Stomach (tissue), 9 donors: ENCODE data around the gene SLC24A3. TPM values are rescaled to one million over a fixed set of nuclear protein-coding genes. Genes with fewer than 3 reads are reported as not detected.

Experiments used
- DNase-seq, 2 donors: peaks; one replicate each; pipeline versions ENCODE4 v3.0.0 to v3.0.0-alpha.2; 2013 to 2019
- H3K27ac ChIP-seq, 5 donors: fragments of 200-600 bp in 4 of 5; sonication (generic) in 4 of 5; one replicate each; pipeline ENCODE4 v1.5.1; 2013 to 2019; ENCODE audit warnings: mild to moderate bottlenecking in 1 of 5, moderate library complexity in 1 of 5
- H3K27me3 ChIP-seq, 3 donors: fragments of 200-600 bp; sonication (generic); one replicate each; pipeline ENCODE4 v1.5.1; 2017 to 2019; ENCODE audit warnings: mixed run types in 1 of 3
- H3K36me3 ChIP-seq, 4 donors: fragments of 200-600 bp; sonication (generic); 1 replicate in 3 of 4; 2 replicates in 1 of 4; pipeline ENCODE4 v1.5.1; 2016 to 2019
- H3K4me1 ChIP-seq, 4 donors: fragments of 200-600 bp; sonication (generic); one replicate each; pipeline ENCODE4 v1.5.1; 2016 to 2019
- H3K4me3 ChIP-seq, 4 donors: fragments of 200-600 bp; sonication (generic) in 3 of 4; one replicate each; pipeline ENCODE4 v1.5.1; 2016 to 2019; ENCODE audit warnings: mild to moderate bottlenecking in 1 of 4
- H3K9me3 ChIP-seq, 4 donors: fragments of 200-600 bp; sonication (generic); one replicate each; pipeline ENCODE4 v1.5.1; 2016 to 2019
- CTCF ChIP-seq, 7 experiments: fragments of 450-650 bp in 4 of 7; fragments of 200-600 bp in 3 of 7; sonication (generic) in 3 of 7; IDR thresholded peaks; one replicate each; pipeline ENCODE4 v1.5.1; 2016 to 2019; ENCODE audit warnings: antibody characterized with exemption in 7 of 7, control low read depth in 2 of 7, mild to moderate bottlenecking in 1 of 7
- EP300 ChIP-seq: sonication (generic); formaldehyde crosslinking; IDR thresholded peaks from one replicate; pipeline ENCODE4 v1.6.1; 2017; ENCODE audit warnings: antibody characterized with exemption
- POLR2A ChIP-seq, 4 donors: fragments of 450-650 bp; IDR thresholded peaks; one replicate each; pipeline ENCODE4 v1.6.1; 2016; ENCODE audit warnings: antibody characterized with exemption in 4 of 4, control low read depth in 2 of 4, mild to moderate bottlenecking in 1 of 4, moderate library complexity in 1 of 4
- POLR2AphosphoS5 ChIP-seq, 3 donors: sonication (generic); formaldehyde crosslinking; IDR thresholded peaks; one replicate each; pipeline ENCODE4 v1.6.1; 2016; ENCODE audit warnings: antibody characterized with exemption in 3 of 3
- WGBS, 5 donors: extraction: QIAGEN DNeasy Blood & Tissue Kit in 3 of 5; methylation state at CpG; one replicate each; pipeline versions ENCODE4 v1.1.5 to v1.1.7; 2013 to 2018; 5-methylcytosine and 5-hydroxymethylcytosine counted together
- intact Hi-C: fragments of 100-400 bp; cut with DNase I; formaldehyde crosslinking; loops from one replicate; pipeline ENCODE4 v1.15.1; 2023; ENCODE audit warnings: low total_unique reads
- polyA plus RNA-seq, 3 donors: library from polyadenylated mRNA; stranded (reverse); fragments of 200-250 nt; gene quantifications; one replicate each; pipeline ENCODE4 v1.2.3, GENCODE V29; 2013
- total RNA-seq, 5 donors: library from RNA; depleted of rRNA; stranded (reverse); fragments of >200 nt; gene quantifications; one replicate each; pipeline versions ENCODE4 v1.1.0 to v1.2.3, GENCODE V29; 2014 to 2016
- donor health status: healthy with polysubstance abuse.
- donor health status: Bipolar disorder and iron deficiency.
- donor health status: healthy.

The SLC24A3 gene
- total and polyA plus RNA-seq, 8 donors: 1.8 to 9.0 (median 4.5) TPM

GRCh38 chr20:19380211-19380610 lies 167.8 kb downstream of the SLC24A3 start:
- 79 to 90% (median 86%) methylated on average over 6 of the region's 6 CpGs for WGBS, 5 donors
- Histone ChIP-seq H3K4me3 (no peak overlapping the region), H3K36me3 (no peaks in the 10 kb centered on the region), H3K9me3 (no peaks in the 10 kb centered on the region), H3K4me1 (peaks cover 0 to 24% (median 0%) of the 10 kb centered on the region in 4 donors), H3K27ac (no peak overlapping the region), H3K27me3 (no peaks in the 10 kb centered on the region)
- TF ChIP-seq POLR2AphosphoS5 (IDR thresholded peaks at IDR 0.05) (no peak), EP300 (no peak), CTCF (IDR thresholded peaks at IDR 0.05) (no peak), POLR2A (IDR thresholded peaks at IDR 0.05) (no peak)
- DNase-seq: no peak
- intact Hi-C loops: no loop called here

- intact Hi-C loops: no loop called here
- WGBS, 5 donors: 79 to 86% (median 83%) methylated on average over 10 of the region's 10 CpGs
- no peaks in the 10 kb centered on the region for H3K9me3 ChIP-seq
- H3K27me3 ChIP-seq: no peaks in the 10 kb centered on the region
- no peak for DNase-seq
- H3K4me1 ChIP-seq: peaks cover 0 to 21% (median 0%) of the 10 kb centered on the region in 4 donors
- no peaks in the 10 kb centered on the region for H3K36me3 ChIP-seq
- TF ChIP-seq POLR2AphosphoS5 (IDR thresholded peaks at IDR 0.05) (no peak), CTCF (IDR thresholded peaks at IDR 0.05) (no peak), POLR2A (IDR thresholded peaks at IDR 0.05) (no peak), EP300 (no peak)
- H3K4me3 ChIP-seq: no peak overlapping the region
- H3K27ac ChIP-seq: no peak overlapping the region
Measured at GRCh38 chr20:19381947-19382346, 169.5 kb downstream of the SLC24A3 start.

- intact Hi-C loops: no loop called here
- Histone ChIP-seq H3K4me3 (no peak overlapping the region), H3K9me3 (no peaks in the 10 kb centered on the region), H3K36me3 (no peaks in the 10 kb centered on the region), H3K27me3 (no peaks in the 10 kb centered on the region), H3K27ac (no peak overlapping the region), H3K4me1 (peaks cover 0 to 13% (median 0%) of the 10 kb centered on the region in 4 donors)
- WGBS, 5 donors: 69 to 74% (median 71%) methylated on average over 9 of the region's 9 CpGs
- no peak for DNase-seq
- TF ChIP-seq EP300 (no peak), CTCF (IDR thresholded peaks at IDR 0.05) (no peak), POLR2AphosphoS5 (IDR thresholded peaks at IDR 0.05) (no peak), POLR2A (IDR thresholded peaks at IDR 0.05) (no peak)
Measured at GRCh38 chr20:19382386-19383340, 170.2 kb downstream of the SLC24A3 start.

GRCh38 chr20:19384940-19385339 lies 172.5 kb downstream of the SLC24A3 start:
- Histone ChIP-seq H3K4me1 (no peaks in the 10 kb centered on the region), H3K36me3 (no peaks in the 10 kb centered on the region), H3K9me3 (peaks cover 0 to 5% (median 0%) of the 10 kb centered on the region in 4 donors), H3K27me3 (no peaks in the 10 kb centered on the region), H3K4me3 (no peak overlapping the region), H3K27ac (no peak overlapping the region)
- intact Hi-C loops: no loop called here
- TF ChIP-seq POLR2A (IDR thresholded peaks at IDR 0.05) (no peak), EP300 (no peak), CTCF (IDR thresholded peaks at IDR 0.05) (no peak), POLR2AphosphoS5 (IDR thresholded peaks at IDR 0.05) (no peak)
- no peak for DNase-seq
